HG03025 (cell line): ENCODE data around the gene PAPSS1.

ENCODE experiments used
- ATAC-seq: cut with Tn5 transposase; IDR thresholded peaks from one replicate; pipeline ENCODE4 v1.9.1; 2021; ENCODE audit warnings: mild to moderate bottlenecking, moderate library complexity; ENCODE audit not compliant: unreplicated experiment, low FRiP score

Gene PAPSS1

DNA sequence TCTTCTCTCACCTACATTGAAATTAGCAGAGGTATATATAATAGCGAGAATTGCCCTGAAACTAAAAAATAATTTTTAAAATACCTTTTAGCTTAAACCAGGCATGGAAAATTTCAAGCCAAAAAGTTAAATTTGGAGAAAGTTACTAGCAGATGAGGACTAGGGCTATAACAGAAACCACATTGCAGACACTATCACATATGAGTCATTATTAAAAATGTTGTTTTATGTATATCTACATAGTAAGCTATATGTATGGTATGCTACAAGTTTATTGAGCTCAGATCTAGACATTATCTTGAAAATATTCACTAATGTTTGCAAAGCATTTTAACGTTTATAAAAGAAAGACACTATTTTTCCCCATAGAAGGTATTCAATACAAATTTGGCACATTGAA is 147.8 kb downstream of the PAPSS1 start:
- no peak for ATAC-seq

DNA sequence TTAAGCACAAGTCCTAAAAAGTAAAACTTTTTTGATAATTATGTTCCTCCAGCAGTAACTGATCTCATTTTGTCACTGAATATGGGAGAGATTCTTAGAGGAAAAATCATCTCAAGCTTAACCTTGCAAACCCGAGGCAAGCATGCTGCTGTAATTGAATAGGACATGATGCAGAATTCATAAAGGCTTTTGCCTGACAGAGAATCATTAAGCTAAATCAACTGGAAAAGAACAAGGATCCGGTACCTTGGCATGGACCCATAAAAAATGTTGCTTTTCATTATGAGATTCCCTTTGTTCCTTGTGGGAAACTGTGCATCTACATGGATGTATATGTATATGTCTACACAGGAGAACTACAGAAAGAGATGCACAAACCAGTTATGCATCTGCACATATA is 149.1 kb downstream of the PAPSS1 start:
- ATAC-seq, result no peak

DNA sequence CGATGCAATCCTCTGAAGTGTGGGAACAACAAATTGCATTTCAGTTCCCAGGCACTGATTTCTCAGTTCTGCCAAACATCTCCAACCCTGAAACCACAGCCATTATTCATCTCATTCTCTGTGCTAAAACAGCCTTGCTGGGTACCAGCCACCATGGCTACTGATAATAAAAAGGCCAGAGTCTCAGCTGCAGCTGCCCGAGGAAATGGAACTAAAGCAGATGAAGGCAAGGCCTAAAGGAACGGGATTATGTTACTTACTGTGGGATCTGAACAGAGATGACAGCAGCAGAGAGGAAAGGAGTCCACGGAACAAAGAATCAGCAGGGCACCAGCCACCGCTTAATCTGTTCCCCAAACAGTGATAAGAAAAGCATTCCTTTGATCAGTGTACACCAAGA is 155.7 kb downstream of the PAPSS1 start:
- no peak for ATAC-seq
